Neural crest cell (in vitro differentiated cells): ENCODE data around the gene CNST. TPM values are rescaled to one million over a fixed set of nuclear protein-coding genes. Genes with fewer than 3 reads are reported as not detected.

Experiments
- DNase-seq: peaks from one replicate; pipeline ENCODE4 v3.0.0; 2021; ENCODE audit warnings: low read depth, mixed read lengths, low spot score
- H3K27ac Mint-ChIP-seq: one replicate; pipeline ENCODE4 v1.8.0; 2021; ENCODE audit warnings: mild to moderate bottlenecking, mixed read lengths; ENCODE audit not compliant: unreplicated experiment
- H3K27me3 Mint-ChIP-seq: 2 replicates; pipeline ENCODE4 v1.8.0; 2021; ENCODE audit warnings: low read depth, mild to moderate bottlenecking, mixed read lengths
- H3K36me3 Mint-ChIP-seq: 2 replicates; pipeline ENCODE4 v1.8.0; 2021; ENCODE audit warnings: low read depth, mild to moderate bottlenecking, mixed read lengths
- H3K4me1 Mint-ChIP-seq: 2 replicates; pipeline ENCODE4 v1.8.0; 2021; ENCODE audit warnings: mixed read lengths
- H3K4me3 Mint-ChIP-seq: one replicate; pipeline ENCODE4 v1.8.0; 2021; ENCODE audit warnings: mild to moderate bottlenecking, mixed read lengths
- H3K9me3 Mint-ChIP-seq: 2 replicates; pipeline ENCODE4 v1.8.0; 2021; ENCODE audit warnings: mixed read lengths
- total RNA-seq: library from RNA; stranded (reverse); gene quantifications from 2 replicates; pipeline ENCODE4 v1.2.1, GENCODE V29; 2021
- TF ChIP-seq, protein P1 (sequence below): fragments of 200-600 bp; sonication (generic); conservative IDR thresholded peaks from 2 replicates; pipeline ENCODE4 v1.5.0; 2021; ENCODE audit warnings: antibody characterized with exemption, mild to moderate bottlenecking

Gene CNST
- total RNA-seq, 1 donor from 2014 or later, result 20.5 TPM

DNA sequence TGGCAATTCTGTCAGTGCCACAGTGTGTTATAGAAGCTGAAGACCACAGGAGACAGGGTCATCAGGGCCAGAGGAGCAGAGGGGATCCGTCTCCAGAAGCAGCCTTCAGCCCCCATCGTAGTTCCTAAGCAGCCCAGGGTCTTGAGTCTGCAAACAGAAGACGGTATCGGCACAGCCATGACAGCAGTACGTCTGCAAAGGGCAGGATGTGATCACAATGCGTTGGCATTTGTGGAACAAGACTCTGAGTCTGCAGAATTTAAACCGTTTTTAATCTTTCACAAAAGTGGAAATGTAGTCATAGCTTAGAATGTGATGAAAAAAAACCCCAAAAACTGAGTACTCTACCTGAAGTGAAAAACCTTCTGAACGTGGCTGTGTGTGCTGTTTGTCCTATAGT, 113.9 kb downstream of the CNST start:
- Mint-ChIP-seq H3K27me3 (peaks cover 2% of the 10 kb centered on the region), H3K36me3 (no peaks in the 10 kb centered on the region), H3K4me1 (peaks cover 28% of the 10 kb centered on the region), H3K9me3 (no peaks in the 10 kb centered on the region), H3K4me3 (no peak overlapping the region), H3K27ac (no peak overlapping the region)
- no peak for DNase-seq
- TF ChIP-seq, protein P1, sequence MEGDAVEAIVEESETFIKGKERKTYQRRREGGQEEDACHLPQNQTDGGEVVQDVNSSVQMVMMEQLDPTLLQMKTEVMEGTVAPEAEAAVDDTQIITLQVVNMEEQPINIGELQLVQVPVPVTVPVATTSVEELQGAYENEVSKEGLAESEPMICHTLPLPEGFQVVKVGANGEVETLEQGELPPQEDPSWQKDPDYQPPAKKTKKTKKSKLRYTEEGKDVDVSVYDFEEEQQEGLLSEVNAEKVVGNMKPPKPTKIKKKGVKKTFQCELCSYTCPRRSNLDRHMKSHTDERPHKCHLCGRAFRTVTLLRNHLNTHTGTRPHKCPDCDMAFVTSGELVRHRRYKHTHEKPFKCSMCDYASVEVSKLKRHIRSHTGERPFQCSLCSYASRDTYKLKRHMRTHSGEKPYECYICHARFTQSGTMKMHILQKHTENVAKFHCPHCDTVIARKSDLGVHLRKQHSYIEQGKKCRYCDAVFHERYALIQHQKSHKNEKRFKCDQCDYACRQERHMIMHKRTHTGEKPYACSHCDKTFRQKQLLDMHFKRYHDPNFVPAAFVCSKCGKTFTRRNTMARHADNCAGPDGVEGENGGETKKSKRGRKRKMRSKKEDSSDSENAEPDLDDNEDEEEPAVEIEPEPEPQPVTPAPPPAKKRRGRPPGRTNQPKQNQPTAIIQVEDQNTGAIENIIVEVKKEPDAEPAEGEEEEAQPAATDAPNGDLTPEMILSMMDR, result no peak

DNA sequence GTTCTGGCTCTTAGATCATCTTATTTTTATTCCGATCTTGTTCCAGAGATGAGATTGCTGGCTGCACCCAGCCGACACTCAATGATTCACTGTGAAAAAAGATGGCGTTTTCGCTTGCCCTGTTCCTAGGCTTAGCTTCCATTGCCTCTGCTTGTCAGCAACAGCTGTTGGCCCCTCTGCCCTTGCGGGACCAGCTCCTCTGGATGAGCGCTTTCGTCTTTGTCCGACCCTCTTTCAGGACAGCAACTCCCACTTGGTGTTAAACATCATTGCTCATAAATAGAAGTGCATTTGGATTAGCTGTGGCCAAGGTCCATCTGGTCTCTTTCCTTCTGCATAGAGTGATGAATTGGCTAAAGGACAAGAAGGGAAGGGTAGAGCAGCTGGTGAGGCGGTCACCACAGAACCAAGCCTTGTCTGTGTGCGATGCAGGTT, 114.5 kb downstream of the CNST start:
- H3K4me3 Mint-ChIP-seq, result no peak overlapping the region
- no peak for DNase-seq
- TF ChIP-seq, protein P1, result no peak
- H3K36me3 Mint-ChIP-seq, result no peaks in the 10 kb centered on the region
- H3K4me1 Mint-ChIP-seq, result peaks cover 28% of the 10 kb centered on the region
- H3K27me3 Mint-ChIP-seq, result peaks cover 2% of the 10 kb centered on the region
- no peak overlapping the region for H3K27ac Mint-ChIP-seq
- H3K9me3 Mint-ChIP-seq, result no peaks in the 10 kb centered on the region

DNA sequence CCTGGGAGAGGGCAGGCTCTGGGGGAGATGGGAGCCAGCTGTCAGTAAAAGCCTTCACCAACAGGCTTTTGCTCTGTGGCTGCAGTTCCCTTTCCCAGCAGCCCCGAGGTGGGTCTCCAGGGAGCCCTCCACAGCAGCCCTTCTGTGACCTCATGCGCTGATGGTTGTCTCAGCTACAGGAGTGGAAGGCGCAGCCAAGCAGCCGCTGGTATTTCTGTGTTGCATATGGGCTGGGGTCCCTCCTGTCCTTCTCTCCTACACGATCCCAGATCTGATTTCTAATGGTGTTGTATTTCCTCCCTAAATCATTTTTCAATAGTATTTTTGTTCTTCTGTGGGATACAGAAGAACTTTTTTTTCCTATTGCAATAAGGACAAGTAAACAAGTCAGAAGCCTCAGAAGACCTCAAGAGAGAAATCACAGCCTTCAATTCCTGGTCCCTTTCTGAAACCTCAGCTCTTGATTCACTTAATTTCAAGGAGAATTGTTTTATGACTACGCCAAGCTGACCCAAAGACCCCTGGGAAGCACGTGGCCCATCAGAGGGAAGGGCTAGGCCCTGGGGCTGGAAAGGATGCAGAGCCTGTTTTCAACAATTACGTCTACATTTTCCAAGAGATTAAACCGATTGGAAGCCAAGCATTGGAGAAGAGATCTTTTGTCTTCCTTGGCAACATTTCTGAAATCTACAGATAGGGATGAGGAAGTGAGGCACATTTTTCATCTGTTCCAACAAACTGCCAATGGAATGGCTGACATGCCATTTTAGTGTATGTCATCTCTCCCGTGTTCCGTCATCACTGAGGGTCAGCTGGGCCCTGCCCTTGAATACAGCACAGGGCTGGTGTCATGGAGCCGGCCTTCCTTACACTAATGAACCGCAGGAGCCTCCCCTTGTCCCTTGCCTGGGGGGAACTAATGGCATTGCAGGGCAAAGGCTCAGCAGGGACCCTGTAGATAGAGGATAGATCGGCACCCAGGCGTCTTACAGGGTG, 115.9 kb downstream of the CNST start:
- no peaks in the 10 kb centered on the region for H3K36me3 Mint-ChIP-seq
- peaks cover 2% of the 10 kb centered on the region for H3K27me3 Mint-ChIP-seq
- peak overlapping the region; percentile 24 for H3K4me3 Mint-ChIP-seq

DNA sequence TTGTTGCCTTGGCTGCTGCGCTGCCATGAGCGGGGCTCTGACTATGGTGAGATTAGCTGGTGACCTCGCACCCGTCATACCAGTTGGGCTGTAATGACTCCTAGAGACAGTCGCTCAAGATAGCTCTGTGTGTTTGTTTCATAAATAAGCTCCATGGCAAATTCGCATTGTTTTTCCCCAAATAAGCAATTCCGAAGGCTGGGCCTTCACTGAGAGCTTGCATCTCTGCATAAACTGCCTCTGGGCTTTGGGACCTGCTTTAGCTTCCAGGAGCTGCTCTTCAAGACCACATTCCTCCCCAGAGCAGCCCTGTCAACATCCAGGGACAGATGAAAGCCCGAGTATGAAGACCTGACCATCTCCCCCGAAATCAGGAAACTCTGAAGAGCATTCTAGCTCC, 117.3 kb downstream of the CNST start:
- H3K4me3 Mint-ChIP-seq, result no peak overlapping the region
- H3K4me1 Mint-ChIP-seq, result peaks cover 28% of the 10 kb centered on the region
- no peaks in the 10 kb centered on the region for H3K36me3 Mint-ChIP-seq
- no peaks in the 10 kb centered on the region for H3K9me3 Mint-ChIP-seq
- peaks cover 2% of the 10 kb centered on the region for H3K27me3 Mint-ChIP-seq
- TF ChIP-seq, protein P1, result no peak
- DNase-seq, result no peak
- no peak overlapping the region for H3K27ac Mint-ChIP-seq

More for the DNA sequence above, 115.9 kb downstream of the CNST start:
- peak overlapping the region; percentile 85 for H3K27ac Mint-ChIP-seq
- TF ChIP-seq, protein P1, result no peak
- H3K4me1 Mint-ChIP-seq, result peaks cover 28% of the 10 kb centered on the region
- DNase-seq, result no peak
- no peaks in the 10 kb centered on the region for H3K9me3 Mint-ChIP-seq

DNA sequence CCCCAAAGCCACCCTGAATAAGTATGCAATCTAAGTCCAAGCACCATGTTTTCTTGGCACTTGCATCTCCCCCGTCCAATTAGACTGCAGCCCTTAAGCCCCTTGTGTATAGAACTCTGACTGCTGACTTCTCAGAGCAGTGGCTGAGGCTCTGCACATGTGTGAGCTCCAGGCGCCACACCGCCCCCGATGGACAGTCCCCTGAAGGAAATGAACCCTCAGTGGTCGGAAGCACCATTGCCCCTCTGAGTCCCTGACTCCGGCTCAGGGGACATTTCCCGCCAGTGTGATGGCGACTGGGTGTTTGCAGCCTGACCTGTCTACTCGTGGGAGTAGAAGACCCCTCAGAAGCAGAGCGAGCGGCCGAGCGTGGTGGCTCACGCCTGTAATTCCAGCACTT, 120.7 kb downstream of the CNST start:
- peaks cover 20% of the 10 kb centered on the region for H3K4me1 Mint-ChIP-seq
- no peak overlapping the region for H3K4me3 Mint-ChIP-seq
- H3K27ac Mint-ChIP-seq, result no peak overlapping the region
- TF ChIP-seq, protein P1, result no peak
- no peaks in the 10 kb centered on the region for H3K36me3 Mint-ChIP-seq
- H3K27me3 Mint-ChIP-seq, result no peaks in the 10 kb centered on the region
- DNase-seq, result no peak
- no peaks in the 10 kb centered on the region for H3K9me3 Mint-ChIP-seq
